ENCODE results near the gene GMEB2. TPM values are rescaled to one million over a fixed set of nuclear protein-coding genes. Genes with fewer than 3 reads are reported as not detected.
A peak's percentile ranks its signal among the peaks of the same experiment; 100 is the strongest.

Gene GMEB2
- total RNA-seq, 2 donors from 2014 or later, result 11.5 to 12.3 TPM

DNA sequence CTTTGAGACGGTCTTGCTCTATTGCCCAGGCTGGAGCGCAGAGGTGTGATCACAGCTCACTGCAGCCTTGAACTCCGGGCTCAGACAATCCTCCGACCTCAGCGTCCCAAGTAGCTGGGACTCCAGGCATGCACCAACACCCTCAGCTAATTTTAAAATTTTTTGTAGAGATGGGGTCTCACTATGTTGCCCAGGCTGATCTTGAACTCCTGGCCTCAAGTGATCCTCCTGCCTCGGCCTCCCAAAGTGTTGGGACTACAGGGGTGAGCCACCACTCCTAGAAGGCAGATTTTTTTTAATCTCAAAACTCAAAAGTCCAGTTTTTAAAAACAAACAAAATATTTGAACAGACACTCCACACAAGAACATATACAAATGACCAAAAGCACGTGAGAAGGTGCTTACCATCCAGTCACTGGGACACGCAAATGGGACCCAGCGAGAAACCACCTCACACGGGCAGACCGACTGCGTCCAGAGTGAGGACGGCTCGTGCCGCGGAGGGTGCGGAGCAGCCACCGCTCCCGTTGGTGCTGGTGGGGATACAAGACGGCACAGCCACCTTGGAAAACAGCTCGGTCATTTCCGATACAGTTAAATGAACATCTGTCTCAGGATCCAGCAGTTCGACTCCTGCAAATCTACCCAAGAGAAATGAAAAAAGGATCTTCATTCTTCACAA lies 44.4 kb downstream of the GMEB2 start:
- WGBS, 2 experiments (ENCODE audit: insufficient coverage in 1 of 2, insufficient read length in 1 of 2), result 90 to 99% methylated on average over 23 of the region's 23 CpGs
- Mint-ChIP-seq H3K4me3 (no peak overlapping the region), H3K4me1 (peaks cover 3% of the 10 kb centered on the region), H3K27ac (peak overlapping the region; percentile 38), H3K9me3 (no peaks in the 10 kb centered on the region), H3K36me3 (ENCODE audit: low read depth) (no peaks in the 10 kb centered on the region), H3K27me3 (ENCODE audit: insufficient read depth) (no peaks in the 10 kb centered on the region)
- Histone ChIP-seq H3K9ac (ENCODE audit: extremely low read depth, low read length, poor library complexity, severe bottlenecking) (no peak overlapping the region), H3K4me1 (ENCODE audit: control insufficient read depth, insufficient read depth, low read length) (no peaks in the 10 kb centered on the region), H3K36me3 (ENCODE audit: control insufficient read depth, insufficient read depth, low read length) (no peaks in the 10 kb centered on the region), H3K9me3 (ENCODE audit: control insufficient read depth, low read length) (no peaks in the 10 kb centered on the region), H3K27ac (ENCODE audit: low read depth, low read length) (no peak overlapping the region), H3K27me3 (ENCODE audit: control insufficient read depth, insufficient read depth, low read length, poor library complexity, severe bottlenecking) (no peaks in the 10 kb centered on the region), H3K4me3 (ENCODE audit: low read length) (no peak overlapping the region)
- no peak for TF ChIP-seq CTCF (conservative IDR thresholded peaks at IDR 0.05)
- DNase-seq, result no peak

DNA sequence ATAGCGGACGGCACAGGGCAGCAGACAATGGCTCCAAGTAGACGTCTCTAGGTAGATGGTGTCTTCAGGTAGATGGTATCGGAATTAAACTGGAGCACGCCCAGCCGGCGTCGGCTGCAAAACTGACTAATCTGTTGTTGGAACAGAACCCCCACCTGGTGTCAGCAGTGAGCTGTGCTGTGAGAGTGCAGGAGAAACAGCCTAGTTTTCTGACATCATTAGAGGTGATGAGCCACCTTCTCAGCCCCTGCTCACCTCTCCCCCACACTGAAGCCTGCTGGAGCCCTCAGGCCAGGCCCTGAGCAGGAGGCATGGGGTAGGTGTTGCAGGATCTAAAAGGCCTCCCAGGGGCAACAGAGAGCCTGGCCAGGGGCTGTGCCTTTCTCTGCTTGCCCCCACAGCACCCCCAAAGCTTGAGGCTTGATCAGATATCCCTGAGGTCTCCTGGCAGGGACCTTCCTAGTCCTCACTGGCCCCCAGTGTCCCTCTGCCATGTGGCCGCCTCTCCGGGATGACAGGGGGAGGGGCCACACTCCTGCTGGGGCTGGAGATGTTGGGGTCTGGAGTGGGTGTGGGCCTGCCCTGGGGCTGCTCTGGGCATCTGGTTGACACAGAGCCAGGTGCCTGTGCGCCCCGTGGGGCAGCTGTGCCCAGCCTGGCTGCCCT lies 46.0 kb downstream of the GMEB2 start:
- TF ChIP-seq CTCF (conservative IDR thresholded peaks at IDR 0.05), result peak; percentile 67
- no peaks in the 10 kb centered on the region for H3K9me3 Mint-ChIP-seq
- Histone ChIP-seq H3K27ac (ENCODE audit: low read depth, low read length) (no peak overlapping the region), H3K4me3 (ENCODE audit: low read length) (no peak overlapping the region), H3K9ac (ENCODE audit: extremely low read depth, low read length, poor library complexity, severe bottlenecking) (no peak overlapping the region), H3K36me3 (ENCODE audit: control insufficient read depth, insufficient read depth, low read length) (no peaks in the 10 kb centered on the region), H3K4me1 (ENCODE audit: control insufficient read depth, insufficient read depth, low read length) (no peaks in the 10 kb centered on the region), H3K9me3 (ENCODE audit: control insufficient read depth, low read length) (no peaks in the 10 kb centered on the region), H3K27me3 (ENCODE audit: control insufficient read depth, insufficient read depth, low read length, poor library complexity, severe bottlenecking) (no peaks in the 10 kb centered on the region)
- H3K27me3 Mint-ChIP-seq (ENCODE audit: insufficient read depth), result no peaks in the 10 kb centered on the region
- peak; percentile 67 for DNase-seq
- H3K4me3 Mint-ChIP-seq, result no peak overlapping the region
- 84 to 89% methylated on average over 10 to 12 of the region's 12 CpGs for WGBS, 2 experiments (ENCODE audit: insufficient coverage in 1 of 2, insufficient read length in 1 of 2)
- H3K27ac Mint-ChIP-seq, result no peak overlapping the region
- H3K4me1 Mint-ChIP-seq, result no peaks in the 10 kb centered on the region
- H3K36me3 Mint-ChIP-seq (ENCODE audit: low read depth), result no peaks in the 10 kb centered on the region

DNA sequence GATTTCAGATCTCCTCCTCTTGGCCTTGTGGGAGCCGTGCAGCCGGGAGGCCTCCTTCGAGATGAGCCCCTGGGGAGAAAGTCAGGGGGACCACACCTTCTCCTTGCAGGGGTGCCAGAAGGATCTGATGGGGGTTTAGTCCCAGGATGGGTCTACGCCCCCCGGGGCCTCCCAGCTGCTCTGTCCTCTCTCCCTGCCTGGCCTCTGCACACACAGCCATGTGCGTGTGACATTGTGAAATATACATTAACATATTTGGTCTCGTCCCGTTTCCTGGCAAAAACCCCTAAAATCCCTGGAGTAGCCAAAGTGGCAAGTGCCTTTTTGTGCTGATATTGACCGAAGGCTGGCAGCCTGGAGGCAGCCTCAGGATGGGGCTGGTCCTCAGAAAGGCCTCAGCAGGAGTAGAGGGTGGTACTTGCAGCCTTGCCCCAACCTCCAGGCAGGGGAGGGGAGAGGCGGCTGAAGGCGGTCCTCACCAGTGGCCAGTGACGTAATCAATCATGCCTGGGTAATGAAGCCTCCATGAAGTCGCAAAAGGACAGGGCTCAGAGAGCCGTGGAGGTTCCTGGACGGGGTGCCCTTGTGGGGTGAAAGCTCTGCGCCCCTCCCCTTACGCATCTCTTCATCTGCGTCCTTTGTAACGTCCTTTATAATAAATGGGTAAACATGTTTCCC lies 47.7 kb downstream of the GMEB2 start:
- H3K4me3 Mint-ChIP-seq, result no peak overlapping the region
- H3K27ac ChIP-seq (ENCODE audit: low read depth, low read length), result no peak overlapping the region
- WGBS, 2 experiments (ENCODE audit: insufficient coverage in 1 of 2, insufficient read length in 1 of 2), result 88 to 91% methylated on average over 15 to 19 of the region's 19 CpGs

More for the DNA sequence above, 47.7 kb downstream of the GMEB2 start:
- no peak overlapping the region for H3K9ac ChIP-seq (ENCODE audit: extremely low read depth, low read length, poor library complexity, severe bottlenecking)
- no peaks in the 10 kb centered on the region for H3K27me3 Mint-ChIP-seq (ENCODE audit: insufficient read depth)
- no peak for TF ChIP-seq CTCF (conservative IDR thresholded peaks at IDR 0.05)
- no peaks in the 10 kb centered on the region for H3K4me1 Mint-ChIP-seq
- no peaks in the 10 kb centered on the region for H3K36me3 ChIP-seq (ENCODE audit: control insufficient read depth, insufficient read depth, low read length)
- H3K9me3 Mint-ChIP-seq, result no peaks in the 10 kb centered on the region
- DNase-seq, result no peak
- no peaks in the 10 kb centered on the region for H3K27me3 ChIP-seq (ENCODE audit: control insufficient read depth, insufficient read depth, low read length, poor library complexity, severe bottlenecking)
- H3K4me3 ChIP-seq (ENCODE audit: low read length), result no peak overlapping the region
- H3K27ac Mint-ChIP-seq, result no peak overlapping the region
- H3K36me3 Mint-ChIP-seq (ENCODE audit: low read depth), result no peaks in the 10 kb centered on the region
- no peaks in the 10 kb centered on the region for H3K9me3 ChIP-seq (ENCODE audit: control insufficient read depth, low read length)
- H3K4me1 ChIP-seq (ENCODE audit: control insufficient read depth, insufficient read depth, low read length), result no peaks in the 10 kb centered on the region
